AG20443 (cell line): ENCODE results near the gene TAF3.
"Not testable (repeated sequence)": the region's sequence is repeated elsewhere in the genome, so short reads cannot be mapped to it uniquely, and the experiment has no call there.

Experiments
- DNase-seq: peaks from one replicate; pipeline ENCODE4 v3.0.0; 2012; ENCODE audit warnings: low spot score, mixed read lengths

The TAF3 gene

DNA sequence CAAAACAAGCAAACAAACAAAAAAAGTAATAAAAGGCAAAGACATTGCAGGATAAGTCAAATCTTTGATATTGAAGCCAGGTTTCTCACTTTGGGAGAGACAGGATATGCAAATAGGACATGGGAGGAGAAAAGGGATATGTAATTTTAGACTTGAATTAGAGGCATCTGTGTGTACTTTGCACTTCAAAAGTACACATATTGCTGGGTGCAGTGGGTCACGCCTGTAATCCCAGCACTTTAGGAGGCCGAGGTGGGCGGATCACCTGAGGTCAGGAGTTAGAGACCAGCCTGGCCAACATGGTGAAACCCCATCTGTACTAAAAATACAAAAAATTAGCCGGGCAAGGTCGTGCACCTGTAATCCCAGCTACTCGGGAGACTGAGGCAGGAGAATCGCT is 6.6 kb upstream of the TAF3 start:
- DNase-seq, result not testable (repeated sequence)

DNA sequence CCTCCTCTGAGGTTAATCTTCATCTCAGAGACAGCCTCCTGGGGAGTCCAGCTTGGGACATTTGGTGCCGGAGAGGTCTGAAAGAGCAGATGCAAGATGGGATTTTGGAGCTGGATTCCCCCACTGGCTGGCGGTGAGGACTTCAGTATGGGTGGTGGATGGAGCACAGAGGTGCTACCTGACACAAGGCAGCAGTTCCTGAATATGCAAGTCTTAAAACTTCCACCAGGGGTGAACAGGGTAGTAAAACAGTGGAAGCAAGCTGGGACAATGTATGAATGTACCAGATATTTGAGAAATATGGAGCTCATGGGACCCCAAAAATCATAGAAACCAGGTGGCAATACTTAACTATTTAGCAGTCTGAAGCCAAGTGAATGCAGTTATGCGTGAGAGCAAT is 4.8 kb upstream of the TAF3 start:
- no peak for DNase-seq

DNA sequence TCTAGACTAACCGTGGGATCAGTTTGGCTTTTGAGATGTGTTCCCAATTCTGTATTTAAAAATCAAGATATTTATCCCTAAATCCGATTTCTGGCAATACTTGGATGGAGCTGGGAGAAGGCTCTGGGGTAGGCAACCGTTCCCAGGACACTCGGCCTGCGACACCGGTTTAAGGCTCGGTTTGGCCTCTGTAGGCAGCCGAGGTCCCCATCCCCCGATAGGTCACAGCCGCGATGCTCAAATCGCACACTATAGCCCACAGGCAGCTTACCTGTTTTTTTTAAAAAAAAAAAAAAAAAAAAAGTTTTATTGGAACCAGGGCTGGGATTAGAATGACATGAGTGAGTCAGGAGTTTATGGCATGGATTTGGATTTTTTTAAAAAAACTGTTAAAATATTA is 729 bp upstream of the TAF3 start:
- DNase-seq, result no peak

DNA sequence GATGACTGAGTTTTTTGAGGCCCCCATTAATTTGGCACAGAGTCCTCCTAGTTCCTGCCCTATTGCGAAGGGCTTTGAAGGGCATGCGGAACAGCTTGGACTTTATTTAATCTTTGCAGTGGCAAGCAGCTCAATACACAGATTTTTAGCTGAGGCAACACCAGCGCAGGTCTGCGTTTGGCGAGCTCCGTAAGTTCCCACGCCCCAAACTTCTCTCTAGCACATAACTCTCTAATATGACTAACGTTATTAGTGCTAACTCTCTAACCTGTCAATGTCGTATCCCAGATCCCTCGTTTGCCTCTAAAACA is 366 bp upstream of the TAF3 start:
- peak; percentile 9 for DNase-seq

DNA sequence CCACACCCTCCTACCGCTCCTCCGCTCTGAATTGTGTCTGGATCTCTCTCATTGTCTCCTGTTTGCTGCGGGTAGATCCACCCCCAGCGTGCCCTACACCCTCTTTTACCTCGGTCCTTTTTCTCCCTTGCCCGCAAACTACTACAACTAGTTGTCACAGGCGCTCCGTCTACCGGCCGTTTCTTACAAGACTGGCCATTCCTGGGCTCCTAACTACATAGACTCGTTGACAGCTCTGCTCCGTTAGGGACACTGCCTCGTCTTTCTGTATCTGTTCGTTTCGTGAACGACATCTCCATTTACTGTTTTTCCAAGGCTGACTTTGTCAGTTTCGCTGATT is 786 bp downstream of the TAF3 start:
- peak; percentile 68 for DNase-seq

DNA sequence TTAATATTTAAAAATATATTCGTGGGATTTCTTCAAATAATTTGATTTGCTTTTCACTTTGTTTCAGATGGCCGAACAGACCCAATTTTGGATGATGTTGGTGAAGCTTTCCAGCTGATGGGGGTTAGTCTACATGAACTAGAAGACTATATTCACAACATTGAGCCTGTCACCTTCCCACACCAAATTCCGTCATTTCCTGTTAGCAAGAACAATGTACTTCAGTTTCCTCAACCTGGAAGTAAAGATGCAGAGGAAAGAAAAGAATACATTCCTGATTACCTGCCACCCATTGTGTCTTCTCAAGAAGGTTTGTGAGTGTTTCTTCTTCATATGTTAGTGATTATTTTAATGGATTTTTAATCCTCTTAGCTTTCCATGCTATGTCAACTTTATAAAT is 5.9 kb downstream of the TAF3 start:
- DNase-seq, result no peak

DNA sequence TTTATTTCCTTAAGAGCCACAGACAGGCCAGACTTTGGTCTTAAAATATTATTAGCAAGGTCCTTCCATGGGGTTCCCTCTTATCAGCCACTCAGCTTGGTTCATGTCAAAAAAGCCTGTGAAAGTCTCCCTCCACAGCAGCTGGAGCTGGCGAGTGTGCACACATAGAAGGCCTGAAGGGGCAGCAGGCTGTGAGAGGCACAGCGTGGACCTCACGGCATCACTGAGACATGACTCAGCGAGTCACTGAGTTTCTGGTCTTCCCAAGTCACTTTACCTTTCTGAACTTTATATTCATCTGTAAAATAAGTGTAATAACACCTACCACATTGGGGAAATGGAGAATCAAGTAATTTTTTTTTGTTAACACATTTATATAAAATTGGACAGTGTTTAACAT is 8.7 kb downstream of the TAF3 start:
- DNase-seq, result peak; percentile 34

DNA sequence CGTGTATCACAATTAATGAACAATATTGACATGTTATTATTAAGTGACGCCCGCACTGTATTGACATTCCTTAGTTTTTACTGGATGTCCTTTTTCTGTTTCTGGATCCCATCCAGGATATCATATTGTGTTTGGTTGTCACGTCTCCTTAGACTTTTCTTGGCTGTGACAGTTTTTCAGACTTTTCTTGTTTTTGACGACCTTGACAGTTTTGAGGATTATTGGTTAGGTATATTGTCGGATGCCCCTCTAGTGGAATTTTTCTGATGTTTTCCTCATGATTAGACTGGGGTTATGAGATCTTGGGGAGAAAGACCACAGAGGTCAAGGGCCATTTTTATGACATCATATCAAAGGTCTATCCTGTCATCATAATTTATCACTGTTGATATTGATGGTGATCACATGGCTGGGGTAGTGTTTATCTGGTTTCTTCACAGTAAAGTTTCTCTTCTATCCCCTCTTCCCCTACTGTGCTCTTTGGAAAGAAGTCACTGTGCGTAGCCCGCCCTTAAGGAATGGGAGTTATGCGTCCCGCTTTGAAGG is 11.1 kb downstream of the TAF3 start:
- DNase-seq, result no peak

DNA sequence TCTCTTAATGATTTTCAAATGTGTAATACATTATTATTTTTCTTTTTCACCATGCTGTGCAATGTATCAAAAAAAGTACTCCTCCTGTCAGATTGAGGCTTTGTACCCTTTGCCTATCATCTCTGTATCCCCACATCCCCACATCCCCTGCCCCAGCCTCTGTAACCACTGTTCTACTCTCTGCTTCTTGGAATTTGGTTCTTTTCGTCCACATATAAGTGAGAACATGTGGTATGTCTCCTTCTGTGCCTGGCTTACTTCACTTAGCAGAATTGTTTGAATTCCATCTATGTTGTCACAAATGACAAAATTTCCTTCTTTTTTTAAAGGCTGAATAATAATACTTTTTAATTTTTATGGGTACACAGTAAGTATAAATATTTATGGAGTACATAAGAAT is 13.8 kb downstream of the TAF3 start:
- peak; percentile 20 for DNase-seq

DNA sequence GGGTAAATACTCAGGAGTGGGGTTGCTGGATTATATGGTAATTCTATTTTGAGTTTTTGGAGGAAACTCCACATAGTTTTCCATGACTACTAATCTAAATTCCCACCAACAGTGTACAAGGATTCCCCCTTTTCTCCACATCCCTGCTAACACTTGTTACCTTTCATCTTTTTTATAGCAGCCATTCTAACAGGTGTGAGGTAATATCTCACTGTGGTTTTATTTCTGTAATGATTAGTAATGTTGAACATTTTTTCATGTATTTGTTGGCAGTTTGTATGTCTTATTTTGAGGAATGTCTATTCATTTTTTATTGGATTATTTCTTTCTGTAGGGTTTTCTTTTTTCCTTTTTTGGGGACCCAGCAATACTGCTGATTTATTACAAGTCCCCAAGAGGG is 14.9 kb downstream of the TAF3 start:
- no peak for DNase-seq

DNA sequence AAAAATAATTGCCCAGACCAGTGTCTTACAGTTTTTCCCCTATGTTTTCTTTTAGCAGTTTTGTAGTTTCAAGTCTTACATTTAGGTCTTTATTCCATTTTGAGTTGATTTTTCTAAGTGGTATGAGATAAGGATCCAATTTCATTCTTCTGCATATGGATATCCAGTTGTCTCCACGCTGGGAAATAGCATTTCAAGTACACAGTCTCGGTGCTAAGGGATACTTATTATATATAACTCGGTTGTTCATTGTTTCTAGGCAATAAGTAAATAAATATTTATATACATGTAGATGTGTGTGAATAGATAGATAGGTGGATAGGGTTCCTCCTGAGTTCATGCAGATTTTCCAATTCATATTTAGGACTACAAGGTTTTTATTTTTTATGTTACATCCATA is 16.0 kb downstream of the TAF3 start:
- no peak for DNase-seq

DNA sequence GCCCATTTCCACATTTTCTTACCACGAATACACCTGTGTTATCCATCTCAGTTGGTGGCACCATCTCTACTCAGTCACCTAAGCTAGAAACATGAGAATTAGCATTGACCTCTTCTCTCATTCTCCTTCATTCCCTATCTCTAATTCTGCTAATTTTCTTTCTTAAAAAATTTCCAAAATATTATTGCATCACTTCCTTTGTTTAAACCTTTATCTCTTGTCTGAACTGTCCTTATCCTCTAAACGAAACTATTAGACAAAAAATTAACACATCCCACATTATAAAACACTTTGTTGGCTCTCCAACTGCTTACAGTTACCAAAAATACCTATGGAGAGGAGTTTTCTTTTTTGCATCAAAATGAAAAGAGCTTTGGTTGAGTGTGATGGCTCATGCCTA is 18.3 kb downstream of the TAF3 start:
- DNase-seq, result no peak

DNA sequence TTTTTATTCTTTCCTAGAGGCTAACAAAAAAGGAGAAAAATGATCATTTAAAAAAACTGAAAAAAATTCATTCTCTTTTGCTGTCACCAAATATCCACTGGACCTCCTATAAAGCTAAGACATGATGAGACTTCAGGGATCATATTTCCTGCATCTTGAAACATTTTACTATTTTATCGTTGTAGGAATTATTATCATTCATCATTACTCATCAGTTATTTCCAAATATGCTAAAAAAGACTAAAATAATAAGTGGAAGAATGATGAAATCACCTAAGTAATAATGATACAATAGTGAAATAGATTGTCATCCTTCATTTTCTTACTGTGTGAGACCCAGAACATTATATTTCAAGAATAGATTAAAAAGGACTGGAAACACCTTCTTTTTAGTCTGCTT is 28.3 kb downstream of the TAF3 start:
- DNase-seq, result no peak

DNA sequence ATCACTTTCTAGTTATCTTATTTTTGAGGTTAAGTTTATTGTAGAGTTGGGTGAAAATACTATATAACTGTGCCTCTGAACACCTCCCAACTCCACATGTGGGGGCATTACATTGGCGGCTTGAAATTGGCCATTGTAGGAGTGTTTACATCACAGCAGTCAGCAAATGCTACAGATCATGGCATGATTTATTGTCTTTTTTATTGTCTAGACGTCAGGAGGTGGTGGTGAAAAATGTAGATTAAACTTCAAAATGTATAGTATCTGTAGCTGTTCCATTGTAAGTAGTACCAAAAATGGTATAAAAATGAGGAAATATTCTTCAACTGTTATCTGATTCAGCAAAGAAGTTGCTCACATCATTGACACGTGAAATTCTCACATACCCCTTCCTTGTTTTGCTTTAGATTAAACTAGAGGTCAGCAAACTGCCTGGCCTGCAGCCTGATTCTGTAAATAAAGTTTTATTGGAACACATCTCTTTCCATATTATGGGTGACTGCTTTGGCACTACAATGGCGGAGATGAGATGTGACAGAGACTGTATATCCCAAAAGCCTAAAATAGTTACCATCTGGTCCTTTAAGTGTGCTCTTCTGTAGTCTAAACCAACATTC is 35.0 kb downstream of the TAF3 start:
- DNase-seq, result no peak

DNA sequence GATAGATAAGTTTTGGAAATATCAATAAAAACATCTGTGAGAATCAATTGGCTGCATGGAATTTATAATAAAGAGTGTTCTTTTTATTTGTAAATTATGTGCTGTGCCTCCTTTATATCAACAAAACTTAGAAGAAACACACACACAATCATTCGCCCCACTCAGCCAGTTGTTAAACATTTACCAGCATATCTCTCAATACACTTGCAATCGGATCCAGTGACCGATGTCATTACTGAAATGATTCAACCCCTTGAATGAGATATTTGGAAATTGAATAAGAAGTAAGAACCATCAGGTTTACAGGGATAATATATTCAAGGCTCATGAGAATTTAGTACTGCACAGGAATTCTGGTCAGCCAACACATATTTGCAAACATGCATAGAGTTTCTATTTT is 35.6 kb downstream of the TAF3 start:
- no peak for DNase-seq

DNA sequence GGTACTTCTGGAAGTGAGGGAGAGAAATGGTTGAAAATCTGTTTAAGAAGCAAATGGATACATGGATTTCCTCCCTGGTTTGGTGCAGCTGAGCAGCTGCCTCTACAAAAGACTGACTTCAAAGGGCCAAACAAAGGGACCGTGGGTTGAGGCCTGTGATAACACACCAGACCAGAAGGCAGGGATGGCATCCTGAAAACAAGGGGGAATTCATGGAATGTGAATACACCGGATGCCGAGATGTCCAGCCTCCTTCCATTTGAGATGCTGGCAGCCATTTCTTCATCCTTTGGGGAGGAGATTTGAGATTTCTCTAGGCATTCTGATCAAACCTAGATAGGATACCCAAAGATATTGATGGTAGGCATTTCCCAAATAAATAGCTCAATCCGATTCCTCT is 36.9 kb downstream of the TAF3 start:
- no peak for DNase-seq

DNA sequence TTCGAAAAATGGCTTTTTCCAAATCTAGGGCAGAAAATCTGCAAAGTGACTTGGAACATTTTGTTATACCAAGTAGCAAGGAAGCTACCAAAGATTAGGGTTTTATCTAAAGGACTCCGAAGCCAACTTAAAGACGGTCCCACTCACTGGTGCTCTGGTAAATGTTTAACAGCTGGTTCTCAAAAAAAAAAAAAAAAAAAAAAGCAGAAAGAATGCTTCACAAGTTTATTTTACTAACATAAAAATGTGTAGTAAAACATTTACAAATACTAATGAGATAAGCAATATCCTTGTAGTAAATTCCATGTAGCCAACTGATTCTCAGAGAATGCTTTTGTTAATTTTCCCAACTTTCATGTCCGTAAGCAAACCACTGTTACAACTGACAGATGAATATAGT is 38.4 kb downstream of the TAF3 start:
- no peak for DNase-seq

DNA sequence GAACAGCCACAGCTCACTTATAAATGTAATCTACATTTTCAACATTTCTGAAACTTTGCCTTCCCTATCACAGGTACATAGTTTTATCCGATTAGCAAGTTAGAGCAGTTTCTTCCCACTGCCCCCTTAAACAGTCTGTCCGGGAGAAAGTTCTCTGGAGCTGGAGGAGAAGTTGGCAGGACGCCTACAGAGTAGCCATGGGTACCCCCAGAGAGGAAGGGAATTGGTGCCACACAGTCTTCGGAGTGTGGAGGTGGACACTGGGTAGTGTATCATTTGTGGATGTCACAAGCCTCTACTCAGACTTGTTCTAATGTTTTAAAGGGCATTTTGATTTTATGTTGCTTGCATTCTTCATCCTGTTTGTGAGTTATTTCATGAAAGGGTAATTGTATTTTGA is 39.0 kb downstream of the TAF3 start:
- no peak for DNase-seq

DNA sequence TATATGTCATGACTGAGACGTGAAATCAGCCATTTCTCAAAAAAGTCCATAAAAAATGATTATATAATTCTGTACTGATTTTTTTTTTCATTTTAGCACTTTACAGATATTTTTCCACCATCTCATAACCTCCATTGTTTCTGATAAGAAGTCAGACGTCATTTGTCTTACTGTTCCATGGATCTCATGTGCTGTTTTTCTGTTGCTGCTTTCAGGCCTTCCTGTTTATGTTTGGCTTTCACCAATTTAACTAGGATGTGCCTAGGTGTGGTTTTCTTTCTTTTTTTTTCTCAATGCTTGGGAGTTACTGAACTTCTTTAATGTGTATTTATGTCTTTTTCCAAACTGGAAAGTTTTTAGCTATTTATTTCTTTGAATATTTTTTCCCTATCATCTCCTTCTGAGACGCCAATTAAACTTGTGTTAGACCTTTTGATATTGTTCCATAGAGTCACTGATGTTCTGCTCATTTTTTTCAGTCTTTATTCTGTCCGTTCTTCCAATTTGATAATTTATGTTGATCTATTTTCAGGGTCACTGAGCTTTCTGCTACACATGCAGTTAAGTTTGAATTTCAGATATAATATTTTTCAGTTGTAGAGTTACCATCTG is 43.3 kb downstream of the TAF3 start:
- DNase-seq, result no peak

DNA sequence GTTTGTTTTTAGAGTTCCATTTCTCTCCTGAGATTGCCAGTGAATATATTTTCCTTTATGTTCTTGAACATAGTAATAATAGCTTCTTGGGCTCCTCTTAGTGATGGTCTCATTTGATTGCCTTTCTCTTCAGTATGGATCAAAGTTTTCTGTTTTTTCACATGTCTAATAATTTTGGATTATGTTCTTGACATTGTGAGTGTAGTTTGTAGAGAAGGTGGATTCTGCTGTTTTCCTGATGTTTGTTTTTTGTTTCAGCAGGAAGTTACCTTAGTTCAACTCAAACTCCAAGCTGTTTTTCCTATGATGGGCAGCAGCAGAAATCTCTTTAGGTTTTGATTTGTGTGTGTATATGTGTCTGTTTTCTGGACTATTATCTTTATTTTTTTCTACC is 43.8 kb downstream of the TAF3 start:
- DNase-seq, result no peak

DNA sequence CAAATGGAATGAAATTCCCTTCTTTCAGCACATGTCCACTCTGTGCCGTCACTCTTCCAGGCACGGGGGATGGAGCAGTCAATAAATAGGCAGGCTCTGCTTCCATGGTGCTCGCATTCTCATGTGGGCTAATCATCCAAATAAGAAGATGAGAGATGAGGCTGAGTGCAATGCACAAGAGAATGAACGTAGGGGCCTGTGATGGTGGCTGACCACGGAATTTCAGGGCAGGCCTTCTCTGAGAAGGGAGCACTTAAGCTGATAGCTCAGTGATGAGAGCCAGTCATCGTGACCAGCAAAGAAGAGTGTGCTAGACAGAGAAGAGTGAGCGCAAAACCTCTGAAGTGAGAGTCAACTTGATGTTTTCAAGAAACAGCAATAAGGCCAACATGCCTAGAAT is 47.9 kb downstream of the TAF3 start:
- DNase-seq, result no peak

DNA sequence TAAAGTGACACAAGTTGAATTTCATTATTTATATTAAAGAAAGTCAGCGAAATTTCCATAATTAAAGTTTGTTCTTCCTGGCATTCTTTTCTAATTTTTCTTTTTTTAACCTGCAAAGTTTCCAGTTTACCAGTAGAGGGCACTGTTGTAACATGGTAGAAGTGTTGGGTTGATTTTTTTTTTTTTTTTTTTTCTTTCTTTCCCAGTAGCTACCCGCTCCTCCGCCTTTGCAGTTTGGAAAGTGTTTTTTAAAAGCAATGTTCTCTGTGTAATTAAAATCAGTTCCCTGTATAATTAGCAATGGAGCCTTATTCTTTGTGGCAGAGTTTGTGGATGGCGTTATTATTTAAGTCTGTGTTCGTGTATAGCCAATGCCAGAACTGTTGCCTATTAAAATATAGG is 53.7 kb downstream of the TAF3 start:
- DNase-seq, result peak; percentile 33

DNA sequence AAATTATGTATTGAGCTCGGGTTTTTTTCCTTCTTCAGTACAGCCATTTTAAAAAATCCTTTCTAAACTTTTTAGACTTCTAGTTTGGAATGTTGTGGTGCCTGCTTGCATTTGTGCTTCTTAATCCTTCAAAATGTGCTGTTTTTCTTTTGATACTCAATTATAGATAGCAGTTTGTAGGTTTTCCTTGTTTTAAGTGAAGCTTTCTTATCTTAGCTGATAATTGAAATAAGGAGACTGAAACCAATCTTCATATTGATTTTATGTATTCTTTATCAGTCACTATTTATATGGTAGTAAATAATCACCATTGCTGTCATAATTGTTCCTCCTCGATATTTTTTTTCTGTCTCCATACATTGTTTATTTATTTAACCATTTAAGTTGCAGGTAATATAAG is 56.6 kb downstream of the TAF3 start:
- no peak for DNase-seq

DNA sequence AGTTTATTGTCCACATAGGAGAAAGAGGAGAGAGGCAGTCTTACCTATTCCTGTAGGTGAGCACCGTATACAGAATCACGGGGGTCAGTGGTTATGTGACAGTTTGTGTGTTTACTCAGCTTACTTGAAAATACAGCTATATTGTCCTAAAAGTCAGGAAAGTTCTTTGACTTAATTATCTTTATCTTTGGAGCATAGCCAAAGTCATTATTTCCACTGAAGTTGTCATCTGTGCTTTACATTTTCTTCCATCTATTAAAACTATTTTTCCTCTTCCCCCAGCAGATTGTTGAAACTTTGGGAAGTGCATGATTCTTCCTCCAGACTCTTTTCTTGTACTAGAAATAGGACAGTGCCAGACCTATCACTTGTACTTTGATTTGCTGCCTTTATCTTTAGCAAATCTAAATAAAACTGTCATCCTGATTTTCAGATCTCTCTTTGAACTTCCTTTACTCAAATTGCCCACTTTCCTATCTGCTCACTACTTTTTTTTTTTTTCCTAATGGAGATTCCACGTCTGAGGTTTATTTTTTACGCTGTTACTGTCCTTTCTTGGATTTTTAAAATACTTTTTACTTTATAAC is 58.3 kb downstream of the TAF3 start:
- DNase-seq, result no peak
